HG03558 (cell line): ENCODE results near the gene ACSM3.
"Not testable (repeated sequence)": the region's sequence is repeated elsewhere in the genome, so short reads cannot be mapped to it uniquely, and the experiment has no call there.

Experiments used
- ATAC-seq: cut with Tn5 transposase; IDR thresholded peaks from one replicate; pipeline ENCODE4 v1.9.1; 2021; ENCODE audit warnings: moderate number of reproducible peaks; ENCODE audit not compliant: unreplicated experiment; ENCODE audit errors: extremely low read depth

Gene ACSM3

DNA sequence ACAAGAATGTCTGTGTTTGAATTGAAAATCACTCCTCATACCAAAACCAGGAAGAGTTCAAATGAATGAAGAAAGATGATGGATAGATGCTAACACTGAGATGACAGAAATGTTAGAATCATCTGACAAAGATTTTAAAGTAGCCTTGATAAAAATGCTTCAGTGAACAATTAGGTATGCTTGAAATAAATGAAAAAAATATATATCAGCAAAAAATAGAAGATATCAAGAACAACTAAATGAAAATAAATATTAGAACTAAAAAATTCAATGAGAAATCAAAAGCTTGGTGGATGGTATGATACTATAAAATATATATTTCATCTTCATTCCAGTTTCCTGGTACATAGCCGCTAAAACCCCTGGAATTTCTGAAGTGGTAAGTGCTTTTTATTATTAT lies 8.6 kb upstream of the ACSM3 start:
- no peak for ATAC-seq

DNA sequence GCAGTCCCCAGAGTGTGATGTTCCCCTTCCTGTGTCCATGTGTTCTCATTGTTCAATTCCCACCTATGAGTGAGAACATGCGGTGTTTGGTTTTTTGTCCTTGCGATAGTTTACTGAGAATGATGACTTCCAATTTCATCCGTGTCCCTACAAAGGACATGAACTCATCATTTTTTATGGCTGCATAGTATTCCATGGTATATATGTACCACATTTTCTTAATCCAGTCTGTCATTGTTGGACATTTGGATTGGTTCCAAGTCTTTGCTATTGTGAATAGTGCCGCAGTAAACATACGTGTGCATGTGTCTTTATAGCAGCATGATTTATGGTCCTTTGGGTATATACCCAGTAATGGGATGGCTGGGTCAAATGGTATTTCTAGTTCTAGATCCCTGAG lies 8.0 kb upstream of the ACSM3 start:
- ATAC-seq = not testable (repeated sequence)

DNA sequence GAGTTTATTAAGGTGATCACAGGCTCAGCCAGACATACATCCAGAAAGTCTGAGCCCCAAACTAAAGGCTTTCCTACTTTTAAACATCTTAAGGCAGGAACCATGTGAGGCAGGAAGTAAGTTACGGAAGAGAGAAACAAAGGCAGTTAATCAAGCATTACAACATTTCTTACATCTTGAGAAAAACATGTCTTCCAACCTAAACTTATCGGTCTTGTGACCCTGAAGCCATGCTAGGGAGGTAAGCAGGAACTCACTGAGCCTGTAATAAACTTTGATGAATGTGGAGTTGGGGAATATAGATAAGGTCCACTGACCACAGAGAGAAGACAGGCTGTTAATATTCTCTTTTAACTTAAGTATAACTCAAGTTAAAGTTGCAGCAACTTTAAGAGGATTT lies 3.5 kb upstream of the ACSM3 start:
- no peak for ATAC-seq

DNA sequence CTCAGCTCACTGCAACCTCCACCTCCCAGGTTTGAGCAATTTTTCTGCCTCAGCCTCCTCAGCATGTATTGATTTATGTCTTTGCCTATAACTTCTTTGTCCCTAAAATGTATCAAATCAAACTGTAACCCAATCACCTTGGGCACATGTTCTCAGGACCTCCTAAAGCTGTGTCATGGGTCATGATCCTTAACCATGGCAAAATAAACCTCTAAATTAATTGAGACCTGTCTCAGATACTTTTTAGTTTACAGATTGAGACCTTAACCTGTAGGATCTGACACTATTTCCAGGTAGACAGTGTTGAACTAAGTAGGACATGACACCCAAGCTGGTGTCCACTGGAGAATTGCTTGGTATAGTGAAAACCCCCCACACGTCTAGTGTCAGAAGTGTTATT lies 2.6 kb upstream of the ACSM3 start:
- no peak for ATAC-seq

DNA sequence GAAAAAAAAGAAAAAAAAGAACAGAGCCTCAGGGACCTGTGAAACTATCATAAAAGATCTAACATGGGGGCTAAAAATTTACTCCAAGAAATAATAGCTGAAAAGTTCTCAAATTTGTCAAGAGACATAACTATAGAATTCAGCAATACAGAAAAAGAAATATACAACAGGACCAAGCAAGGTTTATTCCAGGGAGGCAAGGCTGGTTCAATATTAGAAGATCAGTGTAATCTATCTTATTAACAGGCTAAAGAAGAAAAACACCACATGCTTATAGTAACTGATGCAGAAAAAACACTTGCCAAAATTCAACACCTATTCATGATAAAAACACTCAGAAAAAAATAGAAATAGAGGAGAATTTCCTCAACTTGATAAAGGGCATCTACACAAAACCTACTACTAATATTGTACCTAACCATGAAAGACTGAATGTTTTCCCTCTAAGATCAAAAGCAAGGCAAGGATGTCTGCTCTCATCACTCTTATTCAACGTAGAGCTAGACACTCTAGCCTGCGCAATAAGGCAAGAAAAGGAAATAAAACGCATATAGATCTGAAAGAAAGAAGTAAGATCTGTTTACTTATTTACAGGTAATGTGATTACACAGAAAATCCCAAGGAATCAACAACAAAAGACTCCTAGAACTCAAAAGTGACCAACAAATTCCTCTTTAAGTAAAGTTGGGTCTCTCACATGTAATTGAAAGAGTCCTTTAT lies 1.2 kb upstream of the ACSM3 start:
- ATAC-seq = no peak

DNA sequence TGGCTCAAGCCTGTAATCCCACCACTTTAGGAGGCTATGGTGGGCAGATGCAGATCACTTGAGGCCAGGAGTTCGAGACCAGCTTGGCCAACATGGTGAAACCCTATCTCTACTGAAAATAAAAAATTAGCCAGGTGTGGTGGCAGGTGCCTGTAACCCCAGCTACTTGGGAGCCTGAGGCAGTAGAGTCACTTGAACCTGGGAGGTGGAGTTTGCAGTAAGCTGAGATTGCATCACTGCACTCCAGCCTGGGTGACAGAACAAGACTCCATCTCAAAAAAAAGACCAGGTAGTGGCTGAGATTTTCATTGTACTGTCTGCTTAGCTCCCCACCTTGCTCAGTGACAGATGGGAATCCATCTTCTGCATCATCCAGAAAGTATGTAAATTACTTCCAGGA lies 634 bp downstream of the ACSM3 start:
- ATAC-seq = not testable (repeated sequence)

DNA sequence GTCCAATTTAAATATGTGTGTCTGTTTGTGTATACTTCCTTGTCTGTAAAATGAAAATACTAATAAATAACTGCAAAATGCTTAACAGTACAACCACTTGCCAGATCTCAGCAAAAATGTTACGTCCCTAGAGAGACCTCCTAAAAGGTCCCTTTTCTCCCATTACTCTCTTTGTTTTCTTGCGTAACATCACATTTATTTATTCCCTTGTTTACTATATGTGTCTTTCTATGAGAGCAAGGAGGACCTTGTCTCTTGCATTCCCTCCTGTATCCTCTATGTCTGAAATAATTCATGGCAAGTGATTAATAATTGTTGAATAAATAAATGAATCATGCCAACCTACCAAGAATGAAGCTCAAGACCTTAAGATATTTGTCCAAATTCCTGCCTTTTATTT lies 1.9 kb downstream of the ACSM3 start:
- ATAC-seq = no peak

DNA sequence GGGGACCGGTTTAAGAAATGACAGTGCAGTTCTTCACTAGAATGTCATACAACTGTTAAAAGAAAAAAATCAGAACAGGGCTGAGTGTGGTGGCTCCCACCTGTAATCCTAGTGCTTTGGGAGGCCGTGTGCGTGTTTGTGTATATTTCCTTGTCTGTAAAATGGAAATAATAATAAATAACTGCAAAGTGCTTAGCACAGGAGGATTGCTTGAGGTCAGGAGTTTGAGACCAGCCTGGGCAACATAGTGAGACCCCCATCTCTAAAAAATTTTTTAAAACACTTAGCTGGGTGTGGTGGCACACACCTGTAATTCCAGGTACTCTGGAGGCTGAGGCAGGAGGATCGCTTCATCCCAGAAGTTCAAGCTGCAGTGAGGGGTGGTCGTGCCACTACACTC lies 2.5 kb downstream of the ACSM3 start:
- no peak for ATAC-seq

DNA sequence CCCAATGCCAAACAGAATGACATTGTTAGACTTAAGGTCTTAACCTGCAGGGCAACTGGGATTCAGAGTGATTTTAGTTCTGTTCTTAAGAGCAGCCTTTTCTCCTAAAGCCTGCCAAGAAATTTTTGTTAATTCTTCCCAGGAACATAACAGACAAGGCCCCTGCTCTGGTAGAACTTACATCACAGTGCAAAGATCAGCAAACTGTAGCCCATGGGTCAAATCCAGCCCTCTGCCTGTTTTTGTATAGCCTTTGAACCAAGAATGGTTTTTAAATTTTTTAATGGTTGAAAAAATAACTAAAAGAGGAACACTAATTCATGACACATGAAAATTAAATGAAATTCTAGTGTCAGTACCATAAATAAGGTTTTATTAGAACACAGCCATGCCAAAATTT lies 3.8 kb downstream of the ACSM3 start:
- ATAC-seq = no peak

DNA sequence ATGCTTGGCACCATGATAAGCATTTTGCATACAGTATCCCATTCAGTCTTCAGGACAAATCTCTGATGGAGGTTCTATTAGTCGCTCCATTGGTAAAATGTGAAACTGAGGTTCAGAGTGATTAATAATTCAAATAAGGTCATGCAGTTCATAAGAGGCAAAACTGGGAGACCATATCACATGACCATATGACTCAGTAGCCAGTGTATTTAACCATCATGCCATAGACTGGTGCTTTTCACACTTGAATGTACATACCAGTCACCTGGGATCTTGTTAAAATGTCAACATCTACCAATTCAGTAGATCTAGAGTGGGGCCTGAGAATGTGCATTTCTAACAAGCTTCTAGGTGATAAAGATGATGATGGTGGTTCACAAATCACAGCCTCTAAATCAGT lies 4.3 kb downstream of the ACSM3 start:
- no peak for ATAC-seq

DNA sequence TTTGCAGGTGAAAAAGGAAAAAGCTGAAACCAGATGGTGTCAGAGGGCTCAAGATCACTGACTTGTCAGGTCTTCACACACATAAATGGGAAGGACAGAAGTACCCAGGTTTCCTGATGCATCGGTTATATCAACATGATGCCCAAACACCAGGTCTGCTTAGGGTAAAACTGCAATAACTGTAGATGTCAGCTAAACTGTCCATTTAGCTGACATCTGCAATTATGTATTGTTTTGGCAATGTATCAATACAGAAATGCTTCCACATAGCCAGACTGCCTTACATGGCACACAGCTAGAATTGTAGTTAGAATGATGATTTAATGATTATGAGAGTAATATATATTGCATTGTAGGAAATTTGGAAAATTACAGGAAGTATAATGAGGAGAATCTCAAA lies 5.0 kb downstream of the ACSM3 start:
- ATAC-seq = no peak

DNA sequence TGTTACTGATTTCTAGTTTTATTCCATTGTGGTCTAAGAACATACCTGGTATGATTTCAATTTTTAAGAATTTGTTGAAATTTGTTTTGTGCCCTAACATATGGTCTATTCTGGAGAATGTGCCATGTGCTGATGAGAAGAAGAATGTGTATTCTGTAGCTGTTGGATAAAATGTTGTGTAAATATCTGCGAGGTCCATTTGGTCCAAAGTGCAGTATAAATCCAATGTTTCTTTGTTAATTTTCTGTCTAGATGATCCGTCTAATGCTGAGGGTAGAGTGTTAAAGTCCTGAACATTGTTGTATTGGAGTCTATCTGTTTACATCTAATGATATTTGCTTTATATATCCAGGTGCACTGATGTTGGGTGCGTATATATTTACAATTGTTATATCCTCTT lies 9.9 kb downstream of the ACSM3 start:
- no peak for ATAC-seq

DNA sequence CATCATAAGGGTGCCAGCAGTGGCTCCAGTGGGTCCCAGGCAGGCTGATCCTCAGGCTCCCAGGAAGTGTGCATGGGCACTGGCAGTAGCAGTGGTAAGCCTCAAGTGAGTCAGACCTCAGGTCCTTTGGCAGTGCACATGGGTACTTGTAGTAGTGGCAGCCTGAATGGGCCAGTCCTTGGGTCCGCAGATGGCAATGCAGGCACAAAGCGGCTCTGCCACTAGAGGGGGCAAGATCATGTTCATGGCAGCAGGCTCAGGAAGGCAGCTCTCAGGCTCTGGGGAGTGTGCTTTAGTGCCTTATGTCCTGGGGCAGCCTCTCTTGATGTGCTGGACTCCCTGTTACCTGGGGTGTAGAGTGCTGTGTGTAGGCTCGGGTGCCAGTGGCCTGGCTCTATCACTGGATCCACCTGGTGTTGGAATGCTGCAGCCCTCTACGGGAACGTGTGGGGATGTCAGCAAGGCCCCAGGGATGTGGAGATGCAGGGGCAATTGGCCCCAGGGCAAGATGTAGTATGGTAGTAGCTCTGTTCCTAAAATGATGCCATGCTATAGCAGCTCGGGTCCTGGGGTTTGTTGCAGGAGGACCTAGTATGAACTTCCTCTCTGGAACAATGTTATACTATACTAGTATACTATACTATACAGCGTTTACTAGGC lies 11.0 kb downstream of the ACSM3 start:
- no peak for ATAC-seq

DNA sequence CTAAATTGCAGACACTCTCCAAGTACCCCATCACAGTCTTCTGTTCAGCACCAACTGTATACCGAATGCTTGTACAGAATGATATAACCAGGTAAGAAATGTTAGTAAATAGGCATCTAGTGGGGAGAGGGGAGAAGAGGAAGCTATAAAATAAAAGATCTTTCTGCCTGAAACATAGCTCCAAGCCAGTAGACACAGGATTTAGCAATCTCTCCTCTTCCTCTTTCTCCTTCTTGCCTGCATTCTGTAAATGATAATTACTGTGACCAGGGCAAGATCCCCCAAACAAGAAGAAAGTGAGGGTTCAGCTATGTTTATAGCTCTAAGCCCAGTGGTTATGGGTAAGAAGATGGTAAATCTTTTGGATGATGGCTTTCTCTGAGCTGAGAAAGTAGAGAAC lies 17.9 kb downstream of the ACSM3 start:
- no peak for ATAC-seq

DNA sequence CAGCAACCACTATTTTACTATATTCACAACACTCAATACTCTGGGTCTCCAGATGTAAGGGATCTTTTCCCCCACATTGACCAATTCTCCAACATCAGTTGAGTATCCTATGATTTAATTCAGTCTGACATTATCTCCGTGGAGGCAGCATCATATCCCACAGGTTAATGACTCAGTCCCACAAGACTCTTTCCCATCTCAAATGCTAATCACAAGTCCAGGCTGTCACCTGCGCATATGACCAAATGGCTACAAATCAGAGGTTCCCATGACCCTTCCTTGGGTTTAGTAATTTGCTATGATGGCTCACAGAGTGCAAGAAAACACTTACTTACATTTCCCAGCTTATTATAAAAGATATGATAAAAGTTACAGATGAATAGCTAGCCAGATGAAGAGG lies 18.7 kb downstream of the ACSM3 start:
- no peak for ATAC-seq

DNA sequence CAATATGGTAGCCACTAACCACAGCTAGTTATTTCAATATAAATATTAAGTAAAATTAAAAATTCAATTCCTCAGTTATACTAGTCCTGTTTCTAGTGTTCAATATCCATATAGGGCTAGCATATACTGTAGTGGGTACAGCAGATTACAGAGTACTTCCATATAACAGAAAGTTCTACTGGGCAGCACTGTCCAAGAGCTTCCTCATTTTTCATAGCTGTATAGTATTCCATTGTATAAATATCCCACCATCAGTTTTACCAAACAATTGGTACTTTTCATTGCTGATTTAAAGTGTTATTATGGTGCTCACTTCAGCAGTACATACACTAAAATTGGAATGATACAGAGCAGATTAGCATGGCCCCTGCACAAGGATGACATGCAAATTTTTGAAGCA lies 20.4 kb downstream of the ACSM3 start:
- ATAC-seq = no peak

DNA sequence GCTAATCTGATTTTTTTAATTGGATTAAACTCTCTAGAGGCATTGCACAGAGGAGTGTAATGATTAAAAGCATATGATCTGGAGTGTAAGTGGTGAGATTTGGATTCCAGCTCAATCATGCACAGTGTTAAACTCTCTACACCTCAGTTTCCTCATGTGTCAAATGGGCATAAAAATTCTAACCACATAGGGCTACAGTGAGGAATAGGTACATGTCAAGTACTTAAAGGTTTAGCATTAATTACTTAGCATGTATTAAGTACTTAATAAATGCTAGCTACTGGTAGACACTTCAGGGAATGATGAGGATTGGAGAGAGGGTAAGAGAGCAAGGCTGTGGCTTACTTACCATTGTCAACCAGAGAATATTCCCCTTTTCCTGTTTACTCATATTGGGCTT lies 25.3 kb downstream of the ACSM3 start:
- ATAC-seq = no peak

DNA sequence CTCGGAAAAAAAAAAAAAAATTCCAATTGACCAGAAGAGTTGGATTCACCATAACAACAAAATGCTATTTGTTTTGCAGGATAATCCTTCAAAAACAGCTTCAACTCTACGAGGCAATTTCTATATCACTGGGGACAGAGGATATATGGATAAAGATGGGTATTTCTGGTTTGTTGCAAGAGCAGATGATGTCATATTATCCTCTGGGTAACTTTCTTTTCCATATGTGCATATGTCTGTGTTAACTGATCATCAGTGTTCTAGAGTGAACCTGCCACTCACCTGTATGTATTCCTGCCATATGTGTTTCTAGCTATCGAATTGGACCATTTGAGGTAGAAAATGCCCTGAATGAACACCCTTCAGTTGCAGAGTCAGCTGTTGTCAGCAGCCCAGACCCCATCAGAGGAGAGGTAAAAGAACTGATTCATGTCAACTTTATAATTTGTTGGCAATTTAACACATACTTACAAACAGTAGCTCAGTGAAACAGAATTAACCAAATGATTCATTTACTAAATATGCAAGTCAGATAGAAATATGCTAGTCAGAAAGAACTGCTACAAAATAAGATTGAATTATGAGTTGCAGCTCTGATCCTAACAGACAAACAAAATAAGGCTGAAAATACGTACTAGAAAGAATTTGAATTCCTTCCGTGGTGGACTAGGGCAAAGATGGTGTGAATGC lies 28.3 kb downstream of the ACSM3 start:
- ATAC-seq = no peak

DNA sequence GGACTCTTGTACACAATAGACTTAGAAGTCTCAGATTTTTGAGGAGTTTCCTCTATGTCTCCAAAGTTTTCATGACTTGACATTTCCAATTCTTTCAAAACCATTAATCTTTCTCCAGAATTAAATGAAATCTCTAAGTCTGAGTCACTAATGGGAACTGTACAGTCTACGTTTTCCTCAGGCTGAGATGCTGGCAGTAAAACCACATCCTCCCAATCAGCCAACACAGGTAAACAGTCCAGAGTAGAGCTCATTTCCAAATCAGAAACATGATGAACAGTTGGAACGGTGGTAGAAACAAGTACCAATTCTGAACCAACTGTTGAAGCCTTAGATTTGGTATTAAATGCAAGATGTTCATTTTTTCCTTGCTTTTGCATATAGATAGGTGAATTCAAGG lies 34.5 kb downstream of the ACSM3 start:
- no peak for ATAC-seq

DNA sequence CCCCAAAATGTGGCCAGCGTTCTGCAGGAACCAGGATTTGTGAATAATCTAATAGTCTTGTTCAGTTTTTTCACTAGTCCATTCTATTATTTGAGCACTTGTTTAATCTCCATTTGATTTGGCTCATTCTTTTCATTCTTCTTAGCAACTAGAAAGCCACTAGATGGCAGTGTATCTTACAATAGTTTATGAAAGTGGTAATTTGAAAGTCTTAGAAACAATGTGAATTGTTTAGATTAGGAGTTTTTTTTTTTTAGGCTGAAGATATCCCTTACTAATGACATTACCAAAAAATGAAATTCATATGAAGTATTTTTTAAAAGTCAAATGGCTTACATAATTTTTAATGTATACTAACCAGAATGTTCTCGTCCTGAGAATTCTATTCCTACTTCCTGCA lies 35.8 kb downstream of the ACSM3 start:
- no peak for ATAC-seq

DNA sequence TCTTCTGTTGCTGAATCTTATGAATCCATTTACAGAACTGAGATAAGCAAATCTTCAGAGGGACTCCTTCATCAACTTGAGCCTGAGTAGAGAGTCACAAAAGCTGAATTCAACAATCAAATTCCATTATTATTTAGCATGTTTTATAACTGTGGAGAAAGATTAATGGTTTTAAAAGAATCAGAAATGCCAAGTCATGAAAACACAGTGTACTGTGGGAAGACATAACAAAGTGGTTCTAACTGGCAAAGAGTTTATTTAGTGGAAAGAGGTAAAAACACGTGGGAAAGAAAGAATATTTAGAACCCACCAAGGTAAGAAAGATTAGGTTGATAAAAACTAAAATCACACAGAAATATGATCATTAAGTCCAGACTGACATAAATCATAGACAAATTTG lies 37.5 kb downstream of the ACSM3 start:
- no peak for ATAC-seq

DNA sequence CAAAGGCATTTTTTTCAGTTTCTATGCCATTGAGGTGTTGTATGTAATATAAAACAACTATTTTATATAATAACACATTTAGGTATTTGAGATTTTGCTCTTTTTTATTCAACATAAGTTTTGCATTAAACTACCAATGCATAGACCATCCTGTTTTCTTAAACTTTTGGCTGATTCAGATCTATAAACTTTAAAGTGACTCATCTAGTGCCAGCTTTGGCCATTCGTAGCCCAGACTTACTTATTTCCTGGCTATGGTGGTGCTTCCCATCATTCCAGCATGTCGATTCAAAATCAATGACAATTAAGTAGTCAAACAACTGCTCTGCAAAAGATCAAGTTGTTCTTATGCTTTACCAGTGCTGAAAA lies 39.4 kb downstream of the ACSM3 start:
- ATAC-seq = no peak
